Esophagus (tissue), 2 donors: ENCODE measurements around the gene FBLN1. TPM values are rescaled to one million over a fixed set of nuclear protein-coding genes. Genes with fewer than 3 reads are reported as not detected.

Experiments used
- polyA plus RNA-seq, 2 donors: library from polyadenylated mRNA; stranded (reverse); fragments of 200-250 nt; gene quantifications; one replicate each; pipeline ENCODE4 v1.2.3, GENCODE V29; 2013
- donor health status: healthy with polysubstance abuse.
- donor health status: Bipolar disorder and iron deficiency.

The FBLN1 gene
- polyA plus RNA-seq, 2 donors, result 18.8 to 50.3 TPM

Other genes with a start within 250 kb of the FBLN1 start
- not detected for gene UPK3A, start 217.9 kb upstream of the FBLN1 start, polyA plus RNA-seq
- gene FAM118A, start 192.9 kb upstream of the FBLN1 start, polyA plus RNA-seq, result 10 to 100 TPM; 15.4 to 44.4 TPM
- under 1 TPM in 1 of 2 donors, not detected in 1; 0.04 TPM for gene SMC1B, start 89.3 kb upstream of the FBLN1 start, polyA plus RNA-seq
- gene RIBC2, start 89.2 kb upstream of the FBLN1 start, polyA plus RNA-seq, result 1 to 10 TPM; 1.3 to 1.5 TPM
- gene ATXN10, start 169.0 kb downstream of the FBLN1 start, polyA plus RNA-seq, result 10 to 100 TPM; 23.1 to 82.7 TPM